ENCODE measurements around the gene CATSPERZ. TPM values are rescaled to one million over a fixed set of nuclear protein-coding genes. Genes with fewer than 3 reads are reported as not detected.

Gene CATSPERZ
- total and polyA plus RNA-seq, 2 donors (not counting 3 experiments of a cell fraction or from before 2014, with no cell fraction given): 0.11 TPM; not detected in 1

DNA sequence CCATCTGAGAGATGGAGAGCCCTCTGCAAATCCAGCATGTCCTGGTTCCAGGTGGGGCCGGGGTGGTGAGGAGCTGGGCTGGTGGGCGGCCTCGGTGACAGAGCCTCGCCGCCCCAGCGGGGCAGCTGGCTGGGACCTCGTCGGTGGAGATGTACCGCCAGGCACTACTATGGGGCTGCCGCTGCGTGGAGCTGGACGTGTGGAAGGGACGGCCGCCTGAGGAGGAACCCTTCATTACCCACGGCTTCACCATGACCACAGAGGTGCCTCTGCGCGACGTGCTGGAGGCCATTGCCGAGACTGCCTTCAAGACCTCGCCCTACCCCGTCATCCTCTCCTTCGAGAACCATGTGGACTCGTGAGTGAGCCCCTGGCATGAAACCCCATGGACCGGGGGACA is 41.8 kb upstream of the CATSPERZ start:
- CTCF ChIA-PET: interaction anchor here (0.7 to 1.1 kb wide), 5 partner anchors 10 to 54 kb away, joined by 3 read pairs; partner anchors contain the start of genes CATSPERZ and FERMT3
- H3K79me2 ChIP-seq (ENCODE audit: control insufficient read depth, insufficient read depth, low read length): peaks cover 14% of the 10 kb centered on the region
- H3K36me3 ChIP-seq (ENCODE audit: control insufficient read depth in 2 of 2, extremely low read depth in 1 of 2, insufficient read depth in 2 of 2, low read length in 2 of 2): peaks cover 16 to 44% of the 10 kb centered on the region in 2 experiments
- H3K27me3 ChIP-seq (ENCODE audit: control insufficient read depth in 2 of 2, insufficient read depth in 2 of 2, low read length in 2 of 2): no peaks in the 10 kb centered on the region
- no peak overlapping the region for H2AFZ ChIP-seq (ENCODE audit: low read depth, low read length)
- H3K4me3 ChIP-seq (replicated peaks in 1 of 3; ENCODE audit: insufficient read depth in 1 of 3, low read depth in 1 of 3, low read length in 3 of 3): no peak overlapping the region
- H4K20me1 ChIP-seq (replicated peaks; ENCODE audit: control insufficient read depth, extremely low read depth, insufficient read depth, low read length): no peaks in the 10 kb centered on the region
- H3K27ac ChIP-seq (ENCODE audit: insufficient read depth, low read depth, low read length): no peak overlapping the region
- dilution Hi-C loops (cut with MboI; ENCODE audit: extremely low pct_ligation_motif_present, low sequenced_read_pairs) (no loop called here), intact Hi-C loops (cut with micrococcal nuclease) (no loop called here)
- H3K9ac ChIP-seq (replicated peaks; ENCODE audit: extremely low read depth, insufficient read depth, low read length): no peak overlapping the region
- BruUV-seq (replicated peaks): no TSS peak
- TF ChIP-seq FOS (IDR thresholded peaks at IDR 0.05; ENCODE audit: borderline replicate concordance, insufficient read depth, low read length) (no peak), JUN (IDR thresholded peaks at IDR 0.05; ENCODE audit: borderline replicate concordance, insufficient read depth, insufficient read length, low read depth) (no peak), MAX (IDR thresholded peaks at IDR 0.05; ENCODE audit: insufficient read depth, insufficient read length) (no peak), CTCF (IDR thresholded peaks at IDR 0.05; ENCODE audit: extremely low read depth in 1 of 2, insufficient read depth in 1 of 2, low read depth in 1 of 2, low read length in 2 of 2) (no peak), EZH2 (IDR thresholded peaks at IDR 0.05; ENCODE audit: borderline replicate concordance, low read depth, low read length, severe bottlenecking) (no peak), POLR2AphosphoS5 (IDR thresholded peaks at IDR 0.05; ENCODE audit: insufficient read depth, low read depth, low read length) (no peak)
- POLR2A ChIA-PET: no interaction called here
- no peak for FAIRE-seq
- H3K9me3 ChIP-seq (replicated peaks; ENCODE audit: control insufficient read depth, insufficient read depth, low read length): no peaks in the 10 kb centered on the region
- no peak for DNase-seq (ENCODE audit: low read depth, low spot score)
- H3K4me1 ChIP-seq (ENCODE audit: control insufficient read depth, extremely low read depth, insufficient read depth, low read length): peaks cover 9% of the 10 kb centered on the region
- H3K9me1 ChIP-seq (replicated peaks; ENCODE audit: control insufficient read depth, extremely low read depth, insufficient read depth, low read length): no peaks in the 10 kb centered on the region
- no peak overlapping the region for H3K4me2 ChIP-seq (ENCODE audit: insufficient read depth, low read length)

All from endothelial cell of umbilical vein (primary cell).